Measurements from ENCODE around the gene TP53RK.
A peak's percentile ranks its signal among the peaks of the same experiment; 100 is the strongest.

Gene TP53RK

GRCh38 chr20:46637427-46638133, 51.7 kb downstream of the TP53RK start:
- DNase-seq = no peak

DNA sequence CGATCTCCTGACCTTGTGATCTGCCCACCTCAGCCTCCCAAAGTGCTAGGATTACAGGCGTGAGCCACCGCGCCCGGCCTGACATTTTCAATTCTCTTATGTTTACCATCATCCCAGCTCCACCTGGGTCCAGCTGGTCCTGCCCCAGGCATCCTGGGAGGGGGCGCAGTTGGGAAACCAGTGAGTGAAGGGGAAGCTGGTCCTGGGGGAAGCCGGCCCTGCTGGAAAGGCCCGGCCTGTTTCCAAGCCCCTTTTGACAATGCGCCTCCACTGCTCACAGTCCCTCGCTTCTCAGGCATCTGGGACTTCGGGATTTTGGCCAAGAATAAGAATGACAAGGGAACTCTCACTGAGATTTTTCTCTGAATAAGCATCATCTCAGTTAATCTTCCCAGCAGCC, 52.2 kb downstream of the TP53RK start:
- peak in 1 of 2 donors; percentile 12 for DNase-seq

DNA sequence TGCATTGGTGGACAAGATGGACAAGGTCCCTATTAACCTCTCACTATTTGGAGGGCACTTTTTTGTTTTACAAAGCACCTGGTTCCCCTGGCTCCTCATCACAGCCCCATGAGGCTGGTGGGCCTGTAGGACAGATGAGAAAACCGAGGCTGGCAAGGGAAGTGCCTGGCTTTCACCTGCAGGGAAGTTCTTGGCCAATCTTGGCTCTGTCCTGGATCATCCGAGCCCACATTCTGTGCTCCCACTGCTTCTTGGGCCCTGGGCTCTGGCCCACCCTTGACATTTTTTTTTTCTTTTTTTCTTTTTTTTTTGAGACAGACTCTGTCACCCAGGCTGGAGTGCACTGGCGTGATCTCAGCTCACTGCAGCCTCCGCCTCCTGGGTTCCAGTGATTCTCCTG, 52.7 kb downstream of the TP53RK start:
- DNase-seq = no peak

- no peak for DNase-seq
Measured at GRCh38 chr20:46635514-46636136, 53.6 kb downstream of the TP53RK start.

- no peak for DNase-seq
Measured at GRCh38 chr20:46634528-46634927, 54.7 kb downstream of the TP53RK start.
